ENCODE data around the gene MIOX. TPM values are rescaled to one million over a fixed set of nuclear protein-coding genes. Genes with fewer than 3 reads are reported as not detected.

The MIOX gene
- total and polyA plus RNA-seq, 2 of the 13 experiments (the other 11 are each of a cell fraction or from before 2014, with no cell fraction given): 1.5 to 2.9 TPM

DNA sequence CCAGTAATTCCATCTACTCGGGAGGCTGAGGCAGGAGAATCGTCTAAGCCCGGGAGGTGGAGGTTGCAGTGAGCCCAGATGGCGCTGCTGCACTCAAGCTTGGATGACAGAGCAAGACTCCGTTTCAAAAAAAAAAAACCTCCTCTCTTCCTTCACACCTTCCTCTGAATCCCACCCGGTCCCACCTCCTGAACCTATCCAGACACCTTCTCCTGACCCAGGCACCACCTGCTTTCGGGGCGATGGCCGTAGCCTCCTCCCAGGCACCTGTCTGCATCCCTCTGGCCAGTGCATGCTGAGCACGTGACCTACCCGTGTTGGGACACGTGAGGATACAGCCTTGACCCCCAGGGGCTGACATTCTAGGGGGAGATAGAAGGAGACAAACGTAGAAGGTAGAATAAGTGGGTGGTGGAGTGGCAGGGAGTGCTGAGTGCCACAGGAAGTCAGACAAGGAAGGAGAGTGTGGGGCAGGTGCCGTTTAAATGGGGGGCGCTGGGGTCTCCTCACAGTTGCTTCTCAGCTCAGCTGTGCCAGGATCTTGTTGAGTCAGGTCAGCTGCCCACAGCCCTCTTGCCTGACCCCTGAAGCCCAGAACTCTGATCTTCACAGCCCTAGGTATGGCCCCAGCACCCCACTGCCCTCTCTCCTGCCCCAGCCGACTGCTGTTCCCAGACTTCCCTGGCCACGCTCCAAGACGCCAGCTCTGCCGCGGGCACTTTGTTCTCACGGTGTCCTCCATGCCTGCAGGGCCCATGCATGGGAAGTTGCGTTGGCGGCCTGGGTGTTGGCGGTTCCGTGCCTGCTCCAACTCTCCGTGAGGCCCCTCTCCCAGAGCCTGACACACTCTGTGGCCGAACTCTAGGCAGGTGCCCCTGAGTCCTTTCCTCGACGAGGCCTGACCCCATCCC lies 1.2 kb upstream of the MIOX start:
- BruUV-seq (replicated peaks): no TSS peak
- FAIRE-seq: peak; percentile 8
- no peak for TF ChIP-seq ZFAT (CRISPR knock-in tag; conservative IDR thresholded peaks at IDR 0.05)
- no peak for TF ChIP-seq NR3C1 (CRISPR knock-in tag; IDR thresholded peaks at IDR 0.05)
- peak; percentile 97 for TF ChIP-seq ZC3H13 (CRISPR knock-in tag; IDR thresholded peaks at IDR 0.05)
- TF ChIP-seq RAD51 (IDR thresholded peaks at IDR 0.05; ENCODE audit: borderline replicate concordance): peak; percentile 91
- peak; percentile 86 for TF ChIP-seq ZNF781 (CRISPR knock-in tag; IDR thresholded peaks at IDR 0.05; ENCODE audit: borderline replicate concordance, not compliant biosample characterization)
- TF ChIP-seq ZNF841 (CRISPR knock-in tag; IDR thresholded peaks at IDR 0.05; ENCODE audit: borderline replicate concordance): no peak
- TF ChIP-seq NFKBIZ (CRISPR knock-in tag; IDR thresholded peaks at IDR 0.05): 0 out of 2 replicates have a peak, but pooled peaks have one; percentile 21
- no peak for TF ChIP-seq RFX1 (IDR thresholded peaks at IDR 0.05)
- TF ChIP-seq CREB1 (IDR thresholded peaks at IDR 0.05): no peak
- no peak for TF ChIP-seq CREB1 (CRISPR knock-in tag; IDR thresholded peaks at IDR 0.05)
- TF ChIP-seq, protein P1, sequence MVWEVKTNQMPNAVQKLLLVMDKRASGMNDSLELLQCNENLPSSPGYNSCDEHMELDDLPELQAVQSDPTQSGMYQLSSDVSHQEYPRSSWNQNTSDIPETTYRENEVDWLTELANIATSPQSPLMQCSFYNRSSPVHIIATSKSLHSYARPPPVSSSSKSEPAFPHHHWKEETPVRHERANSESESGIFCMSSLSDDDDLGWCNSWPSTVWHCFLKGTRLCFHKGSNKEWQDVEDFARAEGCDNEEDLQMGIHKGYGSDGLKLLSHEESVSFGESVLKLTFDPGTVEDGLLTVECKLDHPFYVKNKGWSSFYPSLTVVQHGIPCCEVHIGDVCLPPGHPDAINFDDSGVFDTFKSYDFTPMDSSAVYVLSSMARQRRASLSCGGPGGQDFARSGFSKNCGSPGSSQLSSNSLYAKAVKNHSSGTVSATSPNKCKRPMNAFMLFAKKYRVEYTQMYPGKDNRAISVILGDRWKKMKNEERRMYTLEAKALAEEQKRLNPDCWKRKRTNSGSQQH (CRISPR knock-in tag; IDR thresholded peaks at IDR 0.05; ENCODE audit: low read depth): 0 out of 2 replicates have a peak, but pooled peaks have one; percentile 9
- TF ChIP-seq ZNF333 (CRISPR knock-in tag; IDR thresholded peaks at IDR 0.05; ENCODE audit: borderline replicate concordance): 0 out of 2 replicates have a peak, but pooled peaks have one; percentile 19
- no peak for TF ChIP-seq DR1 (CRISPR knock-in tag; IDR thresholded peaks at IDR 0.05)
- TF ChIP-seq, protein P2, sequence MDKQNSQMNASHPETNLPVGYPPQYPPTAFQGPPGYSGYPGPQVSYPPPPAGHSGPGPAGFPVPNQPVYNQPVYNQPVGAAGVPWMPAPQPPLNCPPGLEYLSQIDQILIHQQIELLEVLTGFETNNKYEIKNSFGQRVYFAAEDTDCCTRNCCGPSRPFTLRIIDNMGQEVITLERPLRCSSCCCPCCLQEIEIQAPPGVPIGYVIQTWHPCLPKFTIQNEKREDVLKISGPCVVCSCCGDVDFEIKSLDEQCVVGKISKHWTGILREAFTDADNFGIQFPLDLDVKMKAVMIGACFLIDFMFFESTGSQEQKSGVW (CRISPR knock-in tag; IDR thresholded peaks at IDR 0.05; ENCODE audit: borderline replicate concordance): no peak
- TF ChIP-seq ZNF737 (CRISPR knock-in tag; IDR thresholded peaks at IDR 0.05; ENCODE audit: borderline replicate concordance): no peak
- no peak for TF ChIP-seq NFIB (CRISPR knock-in tag; IDR thresholded peaks at IDR 0.05; ENCODE audit: borderline replicate concordance)
- TF ChIP-seq, protein P3, sequence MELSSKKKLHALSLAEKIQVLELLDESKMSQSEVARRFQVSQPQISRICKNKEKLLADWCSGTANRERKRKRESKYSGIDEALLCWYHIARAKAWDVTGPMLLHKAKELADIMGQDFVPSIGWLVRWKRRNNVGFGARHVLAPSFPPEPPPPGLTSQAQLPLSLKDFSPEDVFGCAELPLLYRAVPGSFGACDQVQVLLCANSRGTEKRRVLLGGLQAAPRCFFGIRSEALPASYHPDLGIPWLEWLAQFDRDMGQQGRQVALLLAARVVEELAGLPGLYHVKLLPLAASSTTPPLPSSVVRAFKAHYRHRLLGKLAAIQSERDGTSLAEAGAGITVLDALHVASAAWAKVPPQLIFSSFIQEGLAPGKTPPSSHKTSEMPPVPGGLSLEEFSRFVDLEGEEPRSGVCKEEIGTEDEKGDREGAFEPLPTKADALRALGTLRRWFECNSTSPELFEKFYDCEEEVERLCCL (CRISPR knock-in tag; IDR thresholded peaks at IDR 0.05; ENCODE audit: borderline replicate concordance): no peak; the same call in 1 of the 2 replicates
- TF ChIP-seq ZNF546 (CRISPR knock-in tag; conservative IDR thresholded peaks at IDR 0.05): no peak
- TF ChIP-seq SSRP1 (CRISPR knock-in tag; IDR thresholded peaks at IDR 0.05): peak; percentile 89
- TF ChIP-seq ZSCAN21 (CRISPR knock-in tag; IDR thresholded peaks at IDR 0.05; ENCODE audit: borderline replicate concordance): 0 out of 2 replicates have a peak, but pooled peaks have one; percentile 50
- TF ChIP-seq SYNCRIP (IDR thresholded peaks at IDR 0.05; ENCODE audit: insufficient read depth, low read depth, low read length): no peak

More for the DNA sequence above, 1.2 kb upstream of the MIOX start:
- no peaks in the 10 kb centered on the region for H3K79me2 ChIP-seq (ENCODE audit: insufficient read depth, low read length)
- ChIA-PET CTCF (ENCODE audit: low intra/inter-chr PET ratio, low total read pairs) (interaction anchor here (0.6 to 1.0 kb wide), 2 partner anchors 13 to 235 kb away, joined by 3 to 5 read pairs; partner anchors contain the start of gene HDAC10), POLR2A (interaction anchor here (0.6 to 2.2 kb wide), 8 partner anchors 10 to 214 kb away, joined by 3 to 12 read pairs (median 3); partner anchors contain the start of genes LMF2, NCAPH2, SBF1 and SCO2)
- H3K4me2 ChIP-seq (ENCODE audit: low read depth, low read length): peak overlapping the region; percentile 87
- peak overlapping the region; percentile 52 for H3K9ac ChIP-seq (ENCODE audit: insufficient read depth, low read depth, low read length)
- peak; percentile 55 for ATAC-seq
- H3K36me3 ChIP-seq (replicated peaks in 1 of 2; ENCODE audit: control insufficient read depth in 1 of 2, insufficient read depth in 2 of 2, low read length in 2 of 2): no peaks in the 10 kb centered on the region
- DNase-seq (ENCODE audit: low spot score): peak; percentile 35
- peak overlapping the region; percentile 30 for H3K27ac ChIP-seq (ENCODE audit: extremely low read length, insufficient read depth, low read length)
- in situ Hi-C loops (cut with HindIII; ENCODE audit: extremely low pct_ligation_motif_present, low pct_unique_long_range_greater_than_20kb): no loop called here
- H3K9me3 ChIP-seq (ENCODE audit: low read length): no peaks in the 10 kb centered on the region
- H3K27me3 ChIP-seq (ENCODE audit: control insufficient read depth in 1 of 2, insufficient read depth in 2 of 2, low read length in 2 of 2): 0 out of 5 replicates have a peak, but pooled peaks cover 0 to under 1% of the 10 kb centered on the region in 2 experiments
- intact Hi-C loops (cut with micrococcal nuclease; ENCODE audit: unreplicated experiment): no loop called here
- H2AFZ ChIP-seq (ENCODE audit: low read length): no peak overlapping the region
- H3K4me3 ChIP-seq (replicated peaks in 1 of 3; ENCODE audit: insufficient read depth in 1 of 3, low read depth in 2 of 3, low read length in 3 of 3): peak overlapping the region in 2 of 3 experiments; percentile 30 to 64; a peak in 4 of 6 replicates
- 5% methylated on average over 28 of the region's 29 CpGs for WGBS (ENCODE audit: low lambda C conversion rate)
- peaks cover 57% of the 10 kb centered on the region for H3K4me1 ChIP-seq (ENCODE audit: insufficient read depth, low read length)
- no peaks in the 10 kb centered on the region; the same call in 1 of the 2 replicates for H4K20me1 ChIP-seq (ENCODE audit: insufficient read depth, low read length)
